NCI-H146 treated with DMSO at 0.1 percent for 48 hours (cell line): ENCODE data around the gene ARR3.
A peak's percentile ranks its signal among the peaks of the same experiment; 100 is the strongest.
"Not testable (repeated sequence)": the region's sequence is repeated elsewhere in the genome, so short reads cannot be mapped to it uniquely, and the experiment has no call there.

Experiments used
- DNase-seq: peaks from one replicate; lab custom pipeline; 2025; ENCODE audit not compliant: unreplicated experiment; lab: John Stamatoyannopoulos, UW

ARR3 gene

GRCh38 chrX:70279081-70279480 is 10.9 kb downstream of the ARR3 start:
- DNase-seq, result no peak

- DNase-seq, result no peak
Measured at GRCh38 chrX:70280573-70280972, 12.4 kb downstream of the ARR3 start.

- DNase-seq, result no peak
Measured at GRCh38 chrX:70281951-70282350, 13.8 kb downstream of the ARR3 start, which contains the start of gene RAB41. Gene RAB41 (plus strand): TSS chrX:70282172. CDS start chrX:70282218, 46 bp downstream.

GRCh38 chrX:70289168-70289792 is 21.1 kb downstream of the ARR3 start:
- no peak for DNase-seq

- DNase-seq, result peak; percentile 44
Measured at GRCh38 chrX:70289793-70290770, 21.9 kb downstream of the ARR3 start, which contains the start of the genes KIF4A and PDZD11. Gene KIF4A (plus strand): TSS chrX:70290104. CDS start chrX:70290459, 355 bp downstream. Gene PDZD11 (minus strand): TSS chrX:70289927. CDS start chrX:70289341, 586 bp downstream.

GRCh38 chrX:70292788-70293187 is 24.7 kb downstream of the ARR3 start:
- DNase-seq, result no peak

DNA sequence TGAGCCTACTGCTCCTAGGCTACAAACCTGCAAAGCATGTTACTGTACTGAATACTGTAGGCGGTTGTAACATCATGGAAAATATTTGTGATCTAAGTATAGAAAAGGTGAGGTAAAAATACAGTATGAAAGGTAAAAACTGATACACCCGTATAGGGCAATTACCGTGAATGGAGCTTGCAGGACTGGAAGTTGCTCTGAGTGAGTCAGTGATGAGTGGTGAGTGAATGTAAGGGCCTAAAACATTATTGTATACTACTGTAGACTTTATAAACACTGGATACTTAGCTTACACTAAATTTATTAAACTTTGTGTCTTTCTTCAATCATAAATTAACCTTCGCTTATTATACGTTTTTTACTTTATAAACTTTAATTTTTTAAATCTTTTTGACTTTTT is 25.5 kb downstream of the ARR3 start:
- DNase-seq, result no peak

DNA sequence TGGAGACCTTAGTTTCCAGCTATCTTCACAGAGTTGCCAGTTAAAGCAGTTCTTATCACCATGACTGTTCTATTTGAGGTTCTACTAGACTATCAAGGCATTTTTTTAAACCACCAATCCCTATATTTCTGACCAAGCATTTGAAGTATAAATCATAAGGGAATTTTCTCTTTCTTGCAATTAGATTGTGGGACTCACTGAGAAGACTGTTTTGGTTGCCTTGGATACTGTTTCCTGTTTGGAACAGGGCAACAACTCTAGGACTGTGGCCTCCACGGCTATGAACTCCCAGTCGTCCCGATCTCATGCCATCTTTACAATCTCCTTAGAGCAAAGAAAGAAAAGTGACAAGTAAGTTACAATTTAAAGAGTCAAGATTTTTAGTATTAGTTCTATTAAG is 33.6 kb downstream of the ARR3 start:
- DNase-seq, result no peak

DNA sequence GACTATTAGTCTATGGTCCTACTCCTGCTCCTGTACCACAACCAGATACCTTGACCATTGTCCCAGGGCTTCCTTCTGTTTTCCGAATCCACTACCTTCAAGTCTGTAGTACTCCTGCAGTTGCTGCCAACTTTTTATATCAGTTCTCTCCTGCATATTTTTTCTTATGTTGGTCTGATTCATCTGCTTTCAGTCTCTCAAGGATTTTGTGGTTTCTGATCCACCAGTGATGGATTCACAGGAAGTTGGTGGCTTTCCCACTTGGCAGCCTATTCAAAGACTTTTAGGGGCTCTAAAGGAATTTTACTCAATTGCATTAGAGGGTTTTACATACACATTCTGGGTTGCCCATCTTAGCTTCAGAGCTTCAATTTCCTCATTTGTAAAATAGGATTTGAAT is 45.4 kb downstream of the ARR3 start:
- no peak for DNase-seq

DNA sequence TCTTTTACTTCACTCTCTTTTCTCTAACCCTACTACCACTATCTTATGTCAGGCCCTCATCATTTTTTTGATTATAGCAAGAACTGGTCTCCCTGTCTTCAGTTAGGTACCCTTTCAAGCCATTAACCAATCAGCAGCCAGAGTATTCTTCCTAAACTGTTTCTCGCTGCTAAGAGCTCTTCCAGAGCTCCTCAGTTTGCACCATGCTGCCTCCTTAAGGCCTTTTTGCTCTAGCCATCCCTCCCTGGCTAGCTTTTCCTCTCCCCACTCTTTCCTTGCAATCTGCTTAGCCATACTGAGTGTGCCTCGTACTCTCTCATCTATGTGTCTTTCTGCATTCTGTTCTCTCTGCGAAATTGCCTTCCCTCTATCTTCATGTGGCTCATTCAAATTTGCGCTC is 54.6 kb downstream of the ARR3 start:
- DNase-seq, result no peak

GRCh38 chrX:70323628-70324027 is 55.5 kb downstream of the ARR3 start:
- not testable (repeated sequence) for DNase-seq

DNA sequence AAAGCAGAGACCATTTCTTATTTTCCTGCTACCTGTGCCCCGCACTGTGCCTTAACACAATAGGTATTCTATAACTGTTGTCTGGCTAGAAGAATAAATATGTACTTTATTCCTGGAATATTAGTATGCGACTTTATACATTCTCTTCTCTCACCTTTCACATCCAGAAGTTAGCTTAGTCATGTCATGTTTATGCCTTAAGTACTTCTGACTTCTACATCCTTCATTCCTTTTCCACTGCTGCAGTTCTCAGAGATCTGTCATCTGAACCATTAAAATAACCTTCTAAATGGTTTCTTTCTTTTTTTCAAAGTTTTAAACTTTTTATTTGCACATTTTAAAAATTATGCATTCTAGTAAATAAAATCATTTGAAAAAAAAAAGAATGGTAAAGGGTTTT is 56.2 kb downstream of the ARR3 start:
- no peak for DNase-seq

GRCh38 chrX:70331161-70331560 is 63.0 kb downstream of the ARR3 start:
- no peak for DNase-seq
